ENCODE results near the gene MAP6D1. TPM values are rescaled to one million over a fixed set of nuclear protein-coding genes. Genes with fewer than 3 reads are reported as not detected.

MAP6D1 gene
- total and polyA plus RNA-seq, 2 donors (not counting 1 experiment from before 2014, with no cell fraction given), result 0.46 to 4.2 TPM

DNA sequence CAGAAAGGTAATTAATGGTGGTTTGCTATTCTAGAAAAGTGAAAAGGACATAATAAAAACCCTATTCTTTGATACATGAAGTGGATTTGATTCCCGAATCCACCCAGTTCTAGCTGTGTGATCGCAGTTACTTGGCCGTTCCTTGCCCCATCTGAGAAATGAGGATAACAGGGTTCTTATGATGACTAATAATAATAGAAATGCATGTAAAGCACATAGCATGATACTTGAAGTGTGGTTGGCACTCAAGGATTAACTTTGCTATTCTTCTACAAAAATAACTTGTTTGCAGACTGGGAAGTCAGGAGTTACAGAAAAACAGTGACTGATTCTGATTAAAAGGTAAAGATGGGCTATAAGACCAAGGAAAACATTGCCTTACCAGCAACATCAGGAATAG, 32.5 kb upstream of the MAP6D1 start:
- H3K4me2 ChIP-seq (replicated peaks; ENCODE audit: low read depth, low read length, poor library complexity, severe bottlenecking), result no peak overlapping the region
- H3K27me3 ChIP-seq (replicated peaks in 1 of 4; ENCODE audit: control extremely low read depth in 1 of 4, control insufficient read depth in 3 of 4, insufficient read depth in 4 of 4, low read length in 3 of 4), result no peaks in the 10 kb centered on the region
- H3K4me1 ChIP-seq (ENCODE audit: control insufficient read depth in 2 of 2, insufficient read depth in 2 of 2, low read length in 2 of 2), result no peaks in the 10 kb centered on the region
- H3K79me2 ChIP-seq (ENCODE audit: control insufficient read depth, insufficient read depth, low read length), result peaks cover 4% of the 10 kb centered on the region
- Mint-ChIP-seq H3K27ac (no peak overlapping the region), H3K27me3 (no peaks in the 10 kb centered on the region), H3K4me1 (peaks cover 4% of the 10 kb centered on the region), H3K9me3 (ENCODE audit: insufficient read depth) (no peaks in the 10 kb centered on the region), H3K4me3 (no peak overlapping the region)
- no peaks in the 10 kb centered on the region for H4K20me1 ChIP-seq (ENCODE audit: control insufficient read depth, insufficient read depth, low read length, poor library complexity, severe bottlenecking)
- intact Hi-C loops (cut with micrococcal nuclease), result no loop called here
- ATAC-seq (ENCODE audit: low read depth) (no peak), DNase-seq (no peak)
- H3K4me3 ChIP-seq (ENCODE audit: control extremely low read depth in 1 of 5, extremely low read depth in 1 of 5, insufficient read depth in 1 of 5, low read depth in 2 of 5, low read length in 4 of 5), result no peak overlapping the region
- ChIA-PET CTCF (no interaction called here), POLR2A (no interaction called here)
- H3K36me3 ChIP-seq (replicated peaks in 1 of 2; ENCODE audit: control extremely low read depth in 1 of 2, control insufficient read depth in 1 of 2, extremely low read depth in 1 of 2, insufficient read depth in 2 of 2, low read length in 1 of 2), result peaks cover 11 to 38% of the 10 kb centered on the region in 2 experiments
- WGBS (ENCODE audit: insufficient coverage), result no CpG with 5 or more reads among the region's 3 CpGs
- no peak overlapping the region for H3K9ac ChIP-seq (ENCODE audit: low read length)
- no peak overlapping the region for H2AFZ ChIP-seq (ENCODE audit: insufficient read depth, low read depth, low read length, poor library complexity, severe bottlenecking)
- H3K27ac ChIP-seq (ENCODE audit: low read length in 2 of 2), result no peak overlapping the region
- H3K9me3 ChIP-seq (ENCODE audit: control extremely low read depth in 1 of 3, control insufficient read depth in 2 of 3, insufficient read depth in 1 of 3, low read length in 2 of 3), result no peaks in the 10 kb centered on the region
- TF ChIP-seq EZH2 (IDR thresholded peaks at IDR 0.05; ENCODE audit: borderline replicate concordance, insufficient read depth, low read depth, low read length, poor library complexity, severe bottlenecking), result no peak
- TF ChIP-seq, protein P1, sequence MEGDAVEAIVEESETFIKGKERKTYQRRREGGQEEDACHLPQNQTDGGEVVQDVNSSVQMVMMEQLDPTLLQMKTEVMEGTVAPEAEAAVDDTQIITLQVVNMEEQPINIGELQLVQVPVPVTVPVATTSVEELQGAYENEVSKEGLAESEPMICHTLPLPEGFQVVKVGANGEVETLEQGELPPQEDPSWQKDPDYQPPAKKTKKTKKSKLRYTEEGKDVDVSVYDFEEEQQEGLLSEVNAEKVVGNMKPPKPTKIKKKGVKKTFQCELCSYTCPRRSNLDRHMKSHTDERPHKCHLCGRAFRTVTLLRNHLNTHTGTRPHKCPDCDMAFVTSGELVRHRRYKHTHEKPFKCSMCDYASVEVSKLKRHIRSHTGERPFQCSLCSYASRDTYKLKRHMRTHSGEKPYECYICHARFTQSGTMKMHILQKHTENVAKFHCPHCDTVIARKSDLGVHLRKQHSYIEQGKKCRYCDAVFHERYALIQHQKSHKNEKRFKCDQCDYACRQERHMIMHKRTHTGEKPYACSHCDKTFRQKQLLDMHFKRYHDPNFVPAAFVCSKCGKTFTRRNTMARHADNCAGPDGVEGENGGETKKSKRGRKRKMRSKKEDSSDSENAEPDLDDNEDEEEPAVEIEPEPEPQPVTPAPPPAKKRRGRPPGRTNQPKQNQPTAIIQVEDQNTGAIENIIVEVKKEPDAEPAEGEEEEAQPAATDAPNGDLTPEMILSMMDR (IDR thresholded peaks at IDR 0.05), result no peak

- no peak overlapping the region for H2AFZ ChIP-seq (ENCODE audit: insufficient read depth, low read depth, low read length, poor library complexity, severe bottlenecking)
- H4K20me1 ChIP-seq (ENCODE audit: control insufficient read depth, insufficient read depth, low read length, poor library complexity, severe bottlenecking), result peaks cover 6% of the 10 kb centered on the region
- ATAC-seq (ENCODE audit: low read depth), result no peak
- H3K36me3 ChIP-seq (replicated peaks in 1 of 2; ENCODE audit: control extremely low read depth in 1 of 2, control insufficient read depth in 1 of 2, extremely low read depth in 1 of 2, insufficient read depth in 2 of 2, low read length in 1 of 2), result peaks cover 2 to 17% of the 10 kb centered on the region in 2 experiments
- H3K4me3 ChIP-seq (ENCODE audit: control extremely low read depth in 1 of 5, extremely low read depth in 1 of 5, insufficient read depth in 1 of 5, low read depth in 2 of 5, low read length in 4 of 5), result no peak overlapping the region
- Mint-ChIP-seq H3K27me3 (no peaks in the 10 kb centered on the region), H3K9me3 (ENCODE audit: insufficient read depth) (no peaks in the 10 kb centered on the region), H3K27ac (no peak overlapping the region), H3K4me3 (no peak overlapping the region), H3K4me1 (peaks cover 4% of the 10 kb centered on the region)
- POLR2A ChIA-PET, result no interaction called here
- TF ChIP-seq EZH2 (IDR thresholded peaks at IDR 0.05; ENCODE audit: borderline replicate concordance, insufficient read depth, low read depth, low read length, poor library complexity, severe bottlenecking), result no peak
- TF ChIP-seq, protein P1 (IDR thresholded peaks at IDR 0.05), result no peak
- CTCF ChIA-PET, result no interaction called here
- no peaks in the 10 kb centered on the region for H3K9me3 ChIP-seq (ENCODE audit: control extremely low read depth in 1 of 3, control insufficient read depth in 2 of 3, insufficient read depth in 1 of 3, low read length in 2 of 3)
- WGBS (ENCODE audit: insufficient coverage), result no CpG with 5 or more reads among the region's 4 CpGs
- H3K79me2 ChIP-seq (ENCODE audit: control insufficient read depth, insufficient read depth, low read length), result peaks cover 4% of the 10 kb centered on the region
- H3K27ac ChIP-seq (ENCODE audit: low read length in 2 of 2), result no peak overlapping the region
- no peaks in the 10 kb centered on the region for H3K27me3 ChIP-seq (replicated peaks in 1 of 4; ENCODE audit: control extremely low read depth in 1 of 4, control insufficient read depth in 3 of 4, insufficient read depth in 4 of 4, low read length in 3 of 4)
- no peaks in the 10 kb centered on the region for H3K4me1 ChIP-seq (ENCODE audit: control insufficient read depth in 2 of 2, insufficient read depth in 2 of 2, low read length in 2 of 2)
- no peak overlapping the region for H3K4me2 ChIP-seq (replicated peaks; ENCODE audit: low read depth, low read length, poor library complexity, severe bottlenecking)
- no peak for DNase-seq
- no peak overlapping the region for H3K9ac ChIP-seq (ENCODE audit: low read length)
- intact Hi-C loops (cut with micrococcal nuclease), result no loop called here
Observed at GRCh38 chr3:183854318-183855035, 29.1 kb upstream of the MAP6D1 start.
